GM12878 (cell line): Measurements from ENCODE around the gene BMPR1B. TPM values are rescaled to one million over a fixed set of nuclear protein-coding genes. Genes with fewer than 3 reads are reported as not detected.

ENCODE experiments used
- ATAC-seq: fragments of 200-7000 bp; cut with Tn5 transposase; 3 replicates; pipeline ENCODE4 v1.9.1; 2020; ENCODE audit warnings: mild to moderate bottlenecking, moderate library complexity
- BruUV-seq: library from RNA; stranded (reverse); fragments of 400-500 nt; replicated peaks from 2 replicates; lab custom pipeline; 2021; lab: Mats Ljungman, UMichigan
- CTCF ChIA-PET: fragments of 300-600 bp; sonication (Branson Sonifier 250); formaldehyde crosslinking; extraction: SDS; loops from one replicate; lab custom pipeline; 2021; ENCODE audit warnings: inconsistent platforms; lab: Yijun Ruan, JAX
- POLR2A ChIA-PET: fragments of 350-600 bp; formaldehyde crosslinking; extraction: SDS; loops from one replicate; lab custom pipeline; 2021; ENCODE audit warnings: inconsistent platforms; lab: Charles Lee
- RAD21 ChIA-PET: fragments of 300-600 bp; sonication (Branson Sonifier 250); formaldehyde crosslinking; loops from one replicate; lab custom pipeline; 2023; ENCODE audit warnings: antibody characterized with exemption; ENCODE audit not compliant: unreplicated experiment; lab: Charles Lee
- SMC1A ChIA-PET: fragments of 300-600 bp; sonication (Branson Sonifier 250); formaldehyde crosslinking; loops from one replicate; lab custom pipeline; 2023; ENCODE audit not compliant: unreplicated experiment, uncharacterized antibody; lab: Charles Lee
- DNase-seq: peaks from one replicate; pipeline ENCODE4 v3.0.0-alpha.2; 2011; ENCODE audit warnings: low read depth, low spot score
- FAIRE-seq: peaks from 3 replicates; lab custom pipeline; 2011; peaks lifted over from hg19 to GRCh38; lab: Jason Lieb, UNC
- H2AFZ ChIP-seq: 2 replicates; pipeline ENCODE4 v1.6.0; 2011; ENCODE audit warnings: low read depth, low read length, control low read depth; ENCODE audit not compliant: control insufficient read depth
- H3K27ac ChIP-seq: 2 replicates; pipeline ENCODE4 v1.5.1; 2011; ENCODE audit warnings: control low read depth; ENCODE audit not compliant: control insufficient read depth, insufficient read depth
- H3K27me3 ChIP-seq, 2 experiments: replicated peaks in 1 of 2; 2 replicates each; pipeline versions ENCODE4 v1.6.0 to v1.6.1; 2011; ENCODE audit warnings: low read length in 1 of 2; ENCODE audit not compliant: control insufficient read depth in 2 of 2, insufficient read depth in 2 of 2
- H3K36me3 ChIP-seq, 2 experiments: 2 replicates each; pipeline ENCODE4 v1.5.1; 2011; ENCODE audit warnings: low read length in 1 of 2; ENCODE audit not compliant: control insufficient read depth in 2 of 2, insufficient read depth in 2 of 2
- H3K4me1 ChIP-seq: 2 replicates; pipeline ENCODE4 v1.6.1; 2011; ENCODE audit warnings: mild to moderate bottlenecking, low read length, moderate library complexity, mixed read lengths; ENCODE audit not compliant: control insufficient read depth, insufficient read depth
- H3K4me2 ChIP-seq: 2 replicates; pipeline ENCODE4 v1.6.0; 2011; ENCODE audit warnings: control low read depth; ENCODE audit not compliant: control insufficient read depth, insufficient read depth
- H3K4me3 ChIP-seq: fragments of 200-600 bp; sonication (generic); 2 replicates; pipeline ENCODE4 v1.5.1; 2016
- H3K79me2 ChIP-seq: 2 replicates; pipeline ENCODE4 v1.6.0; 2011; ENCODE audit warnings: low read length; ENCODE audit not compliant: control insufficient read depth, insufficient read depth
- H3K9ac ChIP-seq: 2 replicates; pipeline ENCODE4 v1.8.0; 2011; ENCODE audit warnings: low read length, control low read depth, mixed read lengths; ENCODE audit not compliant: control insufficient read depth, insufficient read depth
- H3K9me3 ChIP-seq: replicated peaks from 3 replicates; pipeline ENCODE4 v1.5.1; 2011; ENCODE audit warnings: mild to moderate bottlenecking, low read length; ENCODE audit not compliant: control insufficient read depth, insufficient read depth
- H4K20me1 ChIP-seq: 2 replicates; pipeline ENCODE4 v1.6.0; 2011; ENCODE audit not compliant: control insufficient read depth, insufficient read depth
- BHLHE40 ChIP-seq, 2 experiments: fragments of 450-650 bp in 1 of 2; IDR thresholded peaks; 2 replicates each; pipeline ENCODE4 v1.6.1; 2011 to 2017; ENCODE audit warnings: low read depth in 2 of 2, borderline replicate concordance in 1 of 2, improper control_type of control experiment in 1 of 2, low read length in 1 of 2, mild to moderate bottlenecking in 1 of 2
- CBFB ChIP-seq: IDR thresholded peaks from 2 replicates; pipeline ENCODE4 v1.6.1; 2016; ENCODE audit warnings: antibody characterized with exemption, low read depth
- GATAD2B ChIP-seq: fragments of 450-650 bp; conservative IDR thresholded peaks from 2 replicates; pipeline ENCODE4 v1.6.1; 2017; ENCODE audit warnings: low read depth, mild to moderate bottlenecking, moderate library complexity
- IKZF1 ChIP-seq: fragments of 450-650 bp; conservative IDR thresholded peaks from 2 replicates; pipeline ENCODE4 v1.6.1; 2017; ENCODE audit warnings: antibody characterized with exemption, mild to moderate bottlenecking
- NBN ChIP-seq: fragments of 450-650 bp; IDR thresholded peaks from 2 replicates; pipeline ENCODE4 v1.6.1; 2016
- RELA ChIP-seq: fragments of 450-650 bp; IDR thresholded peaks from 2 replicates; pipeline ENCODE4 v1.8.0; 2014; ENCODE audit warnings: borderline replicate concordance; ENCODE audit not compliant: partially characterized antibody
- SMC3 ChIP-seq: IDR thresholded peaks from 2 replicates; pipeline ENCODE4 v1.6.1; 2011; ENCODE audit warnings: low read length, improper control_type of control experiment, borderline replicate concordance
- TCF12 ChIP-seq: IDR thresholded peaks from 2 replicates; pipeline ENCODE4 v1.6.1; 2011; ENCODE audit warnings: low read depth, mild to moderate bottlenecking, low read length
- TCF3 ChIP-seq: IDR thresholded peaks from 2 replicates; pipeline ENCODE4 v1.6.1; 2012; ENCODE audit warnings: low read depth, mild to moderate bottlenecking, low read length, borderline replicate concordance; ENCODE audit not compliant: insufficient read depth
- WGBS: methylation state at CpG from one replicate; pipeline ENCODE4 v1.1.6; 2016; ENCODE audit warnings: low lambda C conversion rate; ENCODE audit not compliant: insufficient replicate concordance, insufficient coverage; ENCODE audit errors: missing lambda C conversion rate; 5-methylcytosine and 5-hydroxymethylcytosine counted together
- in situ Hi-C: fragments of 300-500 bp; cut with MboI; formaldehyde crosslinking; loops from 9 replicates; pipeline ENCODE4 v1.14.3; 2018; ENCODE audit warnings: mixed read lengths
- intact Hi-C: fragments of 100-400 bp; cut with micrococcal nuclease; formaldehyde crosslinking; loops from one replicate; pipeline ENCODE4 v1.14.2; 2022; ENCODE audit not compliant: unreplicated experiment
- polyA plus RNA-seq, 11 experiments: library from polyadenylated mRNA; depleted of rRNA in 4 of 11; unstranded in 6 of 11; stranded (reverse) in 5 of 11; fragments of >200 nt; fragmentation: Nextera tagmentation in 4 of 11; fragmentation: Illumina TruSeq in 1 of 11; extraction: Ambion mirVana in 4 of 11; extraction: Trizol in 1 of 11; gene quantifications; 1 replicate in 1 of 11; 2 replicates in 10 of 11; pipeline versions ENCODE4 v1.2.1 to v1.2.3, GENCODE V29; 2011 to 2016; ENCODE audit warnings: inconsistent platforms in 2 of 11, missing spikeins in 2 of 11, low read depth in 1 of 11
- total RNA-seq, 4 experiments: library from RNA; depleted of rRNA in 3 of 4; stranded (reverse); fragments of >200 nt in 3 of 4; fragmentation: Illumina TruSeq in 1 of 4; extraction: Trizol in 1 of 4; gene quantifications; 2 replicates each; pipeline versions ENCODE4 v1.2.1 to v1.2.3, GENCODE V29; 2013 to 2021
- TF ChIP-seq, protein P1 (sequence below): fragments of 150-350 bp; IDR thresholded peaks from 2 replicates; pipeline ENCODE4 v1.6.1; 2014; ENCODE audit warnings: mild to moderate bottlenecking, low read depth, low read length

Gene BMPR1B
- total and polyA plus RNA-seq, 10 of the 15 experiments (the other 5 are each of a cell fraction or from before 2014, with no cell fraction given) = not detected

DNA sequence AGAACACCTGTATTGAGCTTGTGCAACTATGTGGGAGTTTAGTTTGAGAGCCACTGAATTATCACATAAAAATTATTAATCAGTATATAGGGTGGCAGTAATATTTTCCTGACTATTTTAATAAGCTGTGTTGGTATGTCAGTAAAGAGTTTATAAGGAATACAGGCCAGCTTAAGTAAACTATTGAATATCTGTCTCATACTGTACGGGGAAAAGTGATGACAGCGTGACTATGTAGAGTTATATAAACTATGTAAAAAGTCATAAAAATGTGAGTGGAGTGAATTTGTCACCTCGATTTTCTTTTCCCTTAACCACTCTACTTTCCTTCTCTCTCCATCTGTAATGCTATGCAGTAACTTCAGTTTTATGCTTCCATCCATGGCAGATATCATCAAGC, 250.2 kb downstream of the BMPR1B start (continued):
- no peak for TF ChIP-seq RELA
- no peak for TF ChIP-seq SMC3
- no peak for TF ChIP-seq TCF12

GRCh38 chr4:95013236-95013635, 255.5 kb downstream of the BMPR1B start:
- Histone ChIP-seq H3K27me3 (0 out of 4 replicates have a peak, but pooled peaks cover 0 to 3% of the 10 kb centered on the region in 2 experiments), H3K27ac (no peak overlapping the region), H3K79me2 (no peaks in the 10 kb centered on the region), H3K9ac (no peak overlapping the region), H3K9me3 (no peaks in the 10 kb centered on the region), H3K4me2 (no peak overlapping the region), H2AFZ (no peak overlapping the region), H3K36me3 (no peaks in the 10 kb centered on the region), H3K4me1 (no peaks in the 10 kb centered on the region), H4K20me1 (no peaks in the 10 kb centered on the region), H3K4me3 (no peak overlapping the region)
- ATAC-seq (no peak), DNase-seq (no peak), FAIRE-seq (no peak)
- in situ Hi-C loops (no loop called here), intact Hi-C loops (no loop called here)
- TF ChIP-seq BHLHE40 (IDR thresholded peaks at IDR 0.05; ENCODE audit: borderline replicate concordance in 1 of 2, low read depth in 2 of 2, low read length in 1 of 2) = no peak
- no peak for TF ChIP-seq NBN
- TF ChIP-seq IKZF1 = no peak
- no peak for TF ChIP-seq GATAD2B
- no peak for TF ChIP-seq CBFB
- TF ChIP-seq, protein P1, sequence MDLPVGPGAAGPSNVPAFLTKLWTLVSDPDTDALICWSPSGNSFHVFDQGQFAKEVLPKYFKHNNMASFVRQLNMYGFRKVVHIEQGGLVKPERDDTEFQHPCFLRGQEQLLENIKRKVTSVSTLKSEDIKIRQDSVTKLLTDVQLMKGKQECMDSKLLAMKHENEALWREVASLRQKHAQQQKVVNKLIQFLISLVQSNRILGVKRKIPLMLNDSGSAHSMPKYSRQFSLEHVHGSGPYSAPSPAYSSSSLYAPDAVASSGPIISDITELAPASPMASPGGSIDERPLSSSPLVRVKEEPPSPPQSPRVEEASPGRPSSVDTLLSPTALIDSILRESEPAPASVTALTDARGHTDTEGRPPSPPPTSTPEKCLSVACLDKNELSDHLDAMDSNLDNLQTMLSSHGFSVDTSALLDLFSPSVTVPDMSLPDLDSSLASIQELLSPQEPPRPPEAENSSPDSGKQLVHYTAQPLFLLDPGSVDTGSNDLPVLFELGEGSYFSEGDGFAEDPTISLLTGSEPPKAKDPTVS = no peak
- TF ChIP-seq TCF3 = no peak
- SMC1A ChIA-PET = no interaction called here
- 87% methylated on average over 2 of the region's 2 CpGs for WGBS
- POLR2A ChIA-PET = no interaction called here
- RAD21 ChIA-PET = no interaction called here
- BruUV-seq = no TSS peak
- CTCF ChIA-PET = no interaction called here
